Neural progenitor cell (in vitro differentiated cells): ENCODE data around the gene MYH7. TPM values are rescaled to one million over a fixed set of nuclear protein-coding genes. Genes with fewer than 3 reads are reported as not detected.

ENCODE experiments used
- DNase-seq: peaks from one replicate; pipeline ENCODE4 v3.0.0-alpha.2; 2016; ENCODE audit warnings: low spot score
- H2AFZ ChIP-seq: fragments of 200-600 bp; sonication (generic); replicated peaks from 2 replicates; pipeline ENCODE4 v1.6.1; 2016; ENCODE audit warnings: antibody characterized with exemption
- H3F3A ChIP-seq: fragments of 200-600 bp; sonication (generic); 2 replicates; pipeline ENCODE4 v1.6.1; 2016; ENCODE audit warnings: antibody characterized with exemption, low read depth
- H3K27ac ChIP-seq: fragments of 200-600 bp; sonication (generic); 2 replicates; pipeline ENCODE4 v1.5.1; 2016; ENCODE audit warnings: mild to moderate bottlenecking
- H3K27me3 ChIP-seq: fragments of 200-600 bp; sonication (generic); 2 replicates; pipeline ENCODE4 v1.6.1; 2016; ENCODE audit warnings: mild to moderate bottlenecking, moderate library complexity
- H3K36me3 ChIP-seq: fragments of 200-600 bp; sonication (generic); 2 replicates; pipeline ENCODE4 v1.5.1; 2016
- H3K4me1 ChIP-seq: fragments of 200-600 bp; sonication (generic); 2 replicates; pipeline ENCODE4 v1.6.1; 2016; ENCODE audit warnings: mixed run types
- H3K4me2 ChIP-seq: fragments of 200-600 bp; sonication (generic); 2 replicates; pipeline ENCODE4 v1.6.1; 2016
- H3K4me3 ChIP-seq: fragments of 200-600 bp; sonication (generic); 2 replicates; pipeline ENCODE4 v1.5.1; 2016
- H3K79me2 ChIP-seq: fragments of 200-600 bp; sonication (generic); 2 replicates; pipeline ENCODE4 v1.6.1; 2016; ENCODE audit warnings: low read depth
- H3K9ac ChIP-seq: fragments of 200-600 bp; sonication (generic); 2 replicates; pipeline ENCODE4 v1.6.1; 2016
- H3K9me3 ChIP-seq: fragments of 200-600 bp; sonication (generic); 2 replicates; pipeline ENCODE4 v1.5.1; 2016; ENCODE audit warnings: low read depth
- H4K20me1 ChIP-seq: fragments of 200-600 bp; sonication (generic); 2 replicates; pipeline ENCODE4 v1.6.1; 2016; ENCODE audit warnings: low read depth
- H3K27ac Mint-ChIP-seq: 3 replicates; pipeline ENCODE4 v1.8.0; 2021; ENCODE audit warnings: mixed read lengths
- H3K27me3 Mint-ChIP-seq: 2 replicates; pipeline ENCODE4 v1.8.0; 2022; ENCODE audit warnings: low read depth, mild to moderate bottlenecking, inconsistent platforms, moderate library complexity, mixed read lengths; ENCODE audit not compliant: insufficient read depth
- H3K36me3 Mint-ChIP-seq: 3 replicates; pipeline ENCODE4 v1.8.0; 2021; ENCODE audit warnings: mixed read lengths
- H3K4me1 Mint-ChIP-seq: 3 replicates; pipeline ENCODE4 v1.8.0; 2021; ENCODE audit warnings: mixed read lengths
- H3K4me3 Mint-ChIP-seq: 3 replicates; pipeline ENCODE4 v1.8.0; 2021; ENCODE audit warnings: mild to moderate bottlenecking, moderate library complexity, mixed read lengths
- H3K9me3 Mint-ChIP-seq: 3 replicates; pipeline ENCODE4 v1.8.0; 2020; ENCODE audit warnings: mixed read lengths
- CTCF ChIP-seq: fragments of 200-600 bp; sonication (generic); IDR thresholded peaks from 2 replicates; pipeline ENCODE4 v1.5.1; 2017; ENCODE audit warnings: antibody characterized with exemption, mild to moderate bottlenecking
- EZH2 ChIP-seq: fragments of 200-600 bp; sonication (generic); IDR thresholded peaks from 2 replicates; pipeline ENCODE4 v1.6.1; 2017; ENCODE audit warnings: antibody characterized with exemption, mild to moderate bottlenecking, moderate library complexity
- EZH2phosphoT487 ChIP-seq: fragments of 200-600 bp; sonication (generic); IDR thresholded peaks from 2 replicates; pipeline ENCODE4 v1.6.1; 2017; ENCODE audit warnings: antibody characterized with exemption
- microRNA counts: library from miRNA; unstranded; fragments of <30 nt; microRNA quantifications from one replicate; lab custom pipeline; 2016
- microRNA-seq: library from miRNA; unstranded; fragments of <30 nt; microRNA quantifications from one replicate; pipeline ENCODE4, GENCODE V29; 2016
- small RNA-seq: library from RNA; depleted of rRNA; stranded (forward); fragments of <200 nt; gene quantifications from one replicate; pipeline ENCODE3, GENCODE V24; 2015
- total RNA-seq: library from RNA; depleted of rRNA; stranded (reverse); fragments of >200 nt; gene quantifications from 2 replicates; pipeline ENCODE4 v1.2.3, GENCODE V29; 2015; ENCODE audit warnings: low replicate concordance

Gene MYH7
- total RNA-seq, 1 donor from 2014 or later = not detected

- H3K27ac ChIP-seq = peak overlapping the region; percentile 91
- peak overlapping the region; percentile 76 for H3K4me2 ChIP-seq
- peak overlapping the region; percentile 66 for H3K9ac ChIP-seq
- no peak overlapping the region for H2AFZ ChIP-seq
- peak; percentile 85 for DNase-seq
- peaks cover 52% of the 10 kb centered on the region for H3K79me2 ChIP-seq
- H3K9me3 ChIP-seq = no peaks in the 10 kb centered on the region
- peak overlapping the region; percentile 90 for H3K4me3 Mint-ChIP-seq
- H3K4me1 Mint-ChIP-seq = peaks cover 43% of the 10 kb centered on the region
- H3K36me3 ChIP-seq = peaks cover 3% of the 10 kb centered on the region
- H4K20me1 ChIP-seq = peaks cover 51% of the 10 kb centered on the region
- H3K27me3 ChIP-seq = no peaks in the 10 kb centered on the region
- H3F3A ChIP-seq = peaks cover 48% of the 10 kb centered on the region
- H3K27ac Mint-ChIP-seq = peak overlapping the region; percentile 94
- TF ChIP-seq EZH2 (no peak), CTCF (no peak), EZH2phosphoT487 (no peak)
- no peaks in the 10 kb centered on the region for H3K9me3 Mint-ChIP-seq
- H3K36me3 Mint-ChIP-seq = peaks cover 18% of the 10 kb centered on the region
- peak overlapping the region; percentile 58 for H3K4me3 ChIP-seq
- H3K27me3 Mint-ChIP-seq = peaks cover 12% of the 10 kb centered on the region
- H3K4me1 ChIP-seq = peaks cover 29% of the 10 kb centered on the region
Observed at GRCh38 chr14:23364164-23365035, 71.1 kb downstream of the MYH7 start.

MicroRNAs encoded within 50 kb of the gene (microRNA counts, 767-probe panel; counts per million panel counts)
- microRNA hsa-miR-208a (lab: Ali Mortazavi, UCI) (460 counts per million, percentile 90 among the panel's probes with 10 or more counts), microRNA hsa-miR-208b (lab: Ali Mortazavi, UCI) (460 counts per million, percentile 90 among the panel's probes with 10 or more counts)

Small RNAs within 50 kb of the gene (microRNA-seq; reads per million reads assigned to microRNA genes)
- not detected for gene MIR208A
- 1.1 reads per million for gene MIR208B

Small RNAs within 50 kb of the gene (small RNA-seq; reads per million reads assigned to genes)
- not detected for gene MIR208A
- gene MIR208B = not detected

Other genes starting within 250 kb of the MYH7 start
- gene RNF212B, start 197.7 kb downstream of the MYH7 start, total RNA-seq = 0.50 TPM in 1 of 2 replicates, not detected in the other
- 21.0 and 22.7 TPM in 2 replicates for gene HOMEZ, start 149.5 kb downstream of the MYH7 start, total RNA-seq
- 6.3 and 10.6 TPM in 2 replicates for gene PPP1R3E, start 132.8 kb downstream of the MYH7 start, total RNA-seq
- 14.9 and 18.0 TPM in 2 replicates for gene BCL2L2, start 128.8 kb downstream of the MYH7 start, total RNA-seq
- gene PABPN1, start 114.2 kb downstream of the MYH7 start, total RNA-seq = 264 and 298 TPM in 2 replicates
- 22.2 and 80.8 TPM in 2 replicates for gene SLC22A17, start 82.8 kb downstream of the MYH7 start, total RNA-seq
- gene EFS, start 70.5 kb downstream of the MYH7 start, total RNA-seq = 21.7 and 74.3 TPM in 2 replicates
- gene IL25, start 62.9 kb downstream of the MYH7 start, total RNA-seq = not detected in 2 replicates
- gene CMTM5, start 58.6 kb downstream of the MYH7 start, total RNA-seq = 4.3 and 6.9 TPM in 2 replicates
- 0.03 TPM in 1 of 2 replicates, not detected in the other for gene MYH6, start 27.4 kb downstream of the MYH7 start, total RNA-seq
- gene NGDN, start 34.0 kb upstream of the MYH7 start, total RNA-seq = 51.1 and 60.1 TPM in 2 replicates
- gene ZFHX2, start 116.1 kb upstream of the MYH7 start, total RNA-seq = 0.90 and 2.2 TPM in 2 replicates
- gene THTPA, start 120.6 kb upstream of the MYH7 start, total RNA-seq = 7.7 and 17.0 TPM in 2 replicates
- 65.4 and 126 TPM in 2 replicates for gene AP1G2, start 132.1 kb upstream of the MYH7 start, total RNA-seq
- 3.2 and 13.5 TPM in 2 replicates for gene JPH4, start 143.1 kb upstream of the MYH7 start, total RNA-seq
- 0.59 and 2.8 TPM in 2 replicates for gene DHRS2, start 200.7 kb upstream of the MYH7 start, total RNA-seq